ENCODE results near the gene GOT1.

Gene GOT1

DNA sequence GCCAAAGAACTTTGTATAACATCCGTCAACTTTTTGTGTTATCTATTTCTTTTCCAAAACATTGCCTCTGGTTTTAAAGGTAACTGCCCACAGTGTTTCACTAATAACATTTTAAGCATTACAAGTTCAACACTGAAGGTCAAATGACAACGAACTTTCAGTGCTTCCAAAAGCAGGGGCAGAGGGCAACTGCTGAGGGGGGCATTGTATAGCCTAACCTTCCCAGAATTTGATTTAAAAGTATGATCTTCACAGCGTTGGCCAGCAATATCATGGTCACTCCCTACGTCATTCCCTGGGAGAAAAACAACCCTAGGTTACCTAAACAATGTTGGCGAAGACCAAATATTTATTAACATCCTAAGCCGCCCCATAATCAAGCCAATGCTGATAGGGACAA, 2.5 kb upstream of the GOT1 start:
- no peak for DNase-seq

DNA sequence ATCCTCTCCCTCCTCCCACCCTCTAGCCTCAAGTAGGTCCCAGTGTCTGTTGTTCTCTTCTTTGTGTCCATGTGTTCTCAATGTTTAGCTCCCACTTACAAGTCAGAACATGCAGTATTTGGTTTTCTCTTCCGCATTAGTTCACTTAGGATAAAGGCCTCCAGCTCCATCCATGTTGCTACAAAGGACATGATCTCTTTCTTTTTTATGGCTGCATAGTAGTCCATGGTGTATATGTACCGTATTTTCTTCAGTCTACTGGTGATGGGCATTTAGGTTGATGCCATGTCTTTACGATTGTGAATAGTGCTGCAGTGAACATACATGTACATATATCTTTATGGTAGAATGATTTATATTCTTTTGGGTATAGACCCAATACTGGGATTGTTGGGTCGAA, 1.6 kb upstream of the GOT1 start:
- no peak for DNase-seq

DNA sequence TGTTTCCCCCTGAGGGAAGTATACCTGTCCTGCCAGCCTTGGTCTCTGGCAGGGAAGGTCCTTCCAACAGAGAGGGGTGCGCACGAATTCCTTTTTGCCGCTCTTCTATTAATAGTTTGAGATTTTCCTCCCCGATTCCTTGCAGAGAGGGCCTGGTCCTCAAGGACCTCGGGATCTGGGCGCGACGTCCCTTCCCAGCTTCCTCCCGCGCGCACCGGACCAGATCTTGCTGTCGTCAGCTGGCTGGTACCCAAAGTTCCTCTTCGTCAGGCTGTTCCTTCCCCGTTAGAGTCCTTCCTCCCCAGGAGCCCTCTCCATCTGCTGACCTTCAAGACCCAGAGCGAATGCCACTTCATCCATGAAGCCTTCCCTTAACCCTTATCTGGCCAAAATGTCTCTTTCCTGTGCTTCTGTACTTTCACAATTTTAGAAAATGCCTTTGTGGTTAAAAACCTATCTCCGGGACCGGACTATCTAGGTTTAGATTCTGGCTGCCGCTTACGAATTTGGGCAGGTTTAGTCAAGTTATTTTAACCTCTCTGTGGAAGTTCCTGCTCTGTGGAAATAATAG, 851 bp upstream of the GOT1 start:
- no peak for DNase-seq

DNA sequence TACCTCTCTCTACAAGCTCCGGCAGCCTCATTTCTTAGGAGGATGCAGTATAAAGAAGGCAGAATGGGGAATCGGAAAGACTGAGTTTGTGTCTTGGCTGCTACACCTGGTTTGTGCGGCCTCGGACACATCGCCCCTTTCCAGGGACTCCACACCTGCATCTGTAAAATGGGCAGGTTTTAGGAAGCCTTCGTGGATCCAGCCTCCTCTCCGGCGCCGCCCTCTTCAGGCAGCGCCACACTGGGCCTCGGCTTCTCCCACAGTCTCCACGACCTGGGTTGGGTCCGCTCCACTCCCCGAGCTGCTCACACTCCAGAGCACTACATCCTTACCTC, 341 bp downstream of the GOT1 start:
- DNase-seq: no peak

DNA sequence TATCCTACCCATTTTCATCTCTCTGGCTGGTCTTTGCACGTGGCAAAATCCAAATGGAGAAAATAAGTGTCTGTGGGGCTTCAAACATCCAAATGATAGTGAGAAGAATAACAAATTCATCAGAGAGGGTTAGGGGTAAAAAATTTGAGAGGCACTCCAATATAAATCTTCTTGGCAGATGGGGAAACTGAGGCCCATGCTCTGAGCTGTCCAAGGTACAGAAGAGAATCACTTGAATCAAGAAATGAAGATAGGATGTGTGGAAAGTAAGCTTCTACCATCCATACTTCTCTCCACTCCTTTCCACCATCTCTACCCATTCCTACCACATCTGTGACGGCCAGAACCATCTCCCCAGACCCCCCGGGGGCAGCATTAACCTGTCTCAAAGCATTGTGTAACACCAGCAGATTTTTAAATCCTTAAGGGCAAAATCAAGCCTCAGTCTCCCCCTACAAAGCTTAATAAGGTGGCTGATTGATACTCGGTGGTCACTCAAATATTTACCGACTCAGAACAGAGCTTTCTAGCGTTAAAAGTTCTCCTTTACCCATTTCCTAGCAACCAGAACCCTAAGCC, 818 bp downstream of the GOT1 start:
- DNase-seq: no peak

DNA sequence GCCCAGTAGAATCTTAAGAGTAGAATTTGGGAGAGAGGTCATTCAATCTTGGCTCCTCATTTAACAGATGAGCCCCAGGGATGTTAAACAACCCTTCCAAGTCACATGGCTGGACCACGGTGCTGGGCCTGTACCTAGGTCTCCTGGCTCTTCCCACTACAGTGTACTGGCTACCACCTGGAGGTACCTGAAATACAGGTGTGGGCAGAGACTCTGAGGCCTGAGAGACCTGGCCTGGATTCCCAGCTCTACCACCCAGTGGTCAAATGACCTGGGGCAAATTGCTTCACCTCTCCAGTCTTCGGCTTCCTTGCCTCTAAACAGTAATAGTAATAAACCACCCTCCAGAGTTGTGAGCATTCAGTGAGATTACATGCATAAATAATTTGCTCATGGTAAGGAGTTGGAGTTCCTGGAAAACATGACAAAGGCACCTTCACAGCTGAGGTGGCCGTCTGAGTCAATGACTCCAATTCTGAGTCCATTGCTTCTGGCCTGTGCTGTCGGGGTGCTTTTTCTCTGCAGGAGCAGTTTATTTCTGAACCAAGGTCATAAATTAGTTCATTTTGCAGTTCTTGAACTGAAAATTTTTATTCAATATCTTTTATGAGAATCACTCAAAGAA, 2.7 kb downstream of the GOT1 start:
- no peak for DNase-seq

DNA sequence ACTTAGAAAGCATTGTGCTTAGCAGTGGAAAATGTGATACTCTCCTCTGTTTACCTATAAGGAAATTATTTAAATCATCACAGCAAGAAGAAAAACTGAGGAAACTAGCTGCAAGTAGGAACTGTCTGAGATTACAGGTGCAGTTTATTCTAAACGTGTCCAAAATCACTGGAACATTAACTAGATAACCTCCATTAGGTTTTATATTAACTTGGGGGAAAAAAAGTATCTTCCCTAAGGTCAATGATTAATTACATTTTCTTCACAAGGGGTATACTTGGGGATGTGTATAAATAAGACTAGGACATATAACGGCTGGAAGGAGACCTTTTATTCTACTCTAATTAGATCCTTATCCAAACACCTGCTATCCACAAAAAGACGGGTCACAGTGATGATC, 3.7 kb downstream of the GOT1 start:
- no peak for DNase-seq

DNA sequence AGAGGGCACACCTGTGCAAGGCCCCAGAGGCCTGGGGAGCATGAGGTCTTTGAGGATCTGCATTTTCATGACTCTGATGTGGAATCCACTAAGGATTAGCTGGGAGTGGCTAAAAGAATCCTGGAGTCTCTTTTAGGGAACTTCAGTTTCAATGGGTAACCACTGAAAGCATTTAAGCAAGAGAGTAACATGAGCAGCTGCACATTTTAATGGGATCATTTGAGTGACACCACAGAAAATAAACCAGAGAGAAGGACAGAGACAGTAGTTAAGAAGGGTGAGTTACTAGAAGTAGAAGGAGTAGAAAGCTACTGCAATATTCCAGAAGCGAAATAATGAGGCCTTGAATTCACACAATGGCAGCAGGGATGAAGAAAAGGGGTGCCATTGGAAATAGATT, 5.2 kb downstream of the GOT1 start:
- DNase-seq: no peak

DNA sequence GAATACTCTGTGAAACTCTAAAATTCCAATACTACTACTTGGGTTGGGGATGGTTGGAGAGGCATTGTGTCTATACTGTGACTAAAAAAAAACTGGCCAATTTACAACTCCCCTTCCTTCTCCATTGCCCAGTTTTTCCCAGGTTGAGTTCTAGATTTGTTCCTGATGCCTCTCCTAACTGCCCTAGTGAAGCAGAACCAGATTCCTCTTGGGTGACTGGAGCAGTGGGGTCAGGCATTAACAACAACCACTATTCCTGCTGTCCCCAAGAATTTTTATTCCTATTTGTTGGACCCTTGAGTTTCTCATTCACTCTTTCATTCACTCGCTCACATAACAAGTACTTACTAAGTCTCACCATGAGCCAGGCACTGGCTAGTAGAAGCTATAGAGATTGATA, 5.8 kb downstream of the GOT1 start:
- DNase-seq: no peak

DNA sequence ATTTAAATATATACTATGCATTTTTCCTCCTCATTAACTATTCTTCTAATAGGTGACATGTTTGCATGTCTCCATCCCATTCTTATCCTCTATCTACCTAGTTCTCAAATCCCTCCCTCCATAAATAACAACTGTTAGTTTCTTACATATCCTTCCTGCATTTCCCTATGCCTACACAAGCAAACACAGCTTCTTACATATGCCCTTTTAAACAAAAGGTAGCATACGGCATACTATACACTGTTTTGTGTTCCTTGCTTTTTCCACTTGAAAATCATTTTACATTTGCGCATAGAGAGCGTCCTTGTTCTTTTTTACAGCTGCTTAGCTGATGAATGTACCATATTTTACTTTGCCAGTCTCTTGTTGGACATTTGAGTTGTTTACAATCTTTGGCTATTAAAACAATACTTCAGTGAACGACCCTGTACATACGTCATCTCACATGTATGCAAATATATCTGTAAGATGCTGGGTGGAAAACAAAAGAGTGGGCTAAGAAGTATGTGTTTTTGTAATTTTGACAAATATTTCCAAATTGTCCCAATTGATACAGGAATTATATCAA, 7.8 kb downstream of the GOT1 start:
- DNase-seq: no peak

DNA sequence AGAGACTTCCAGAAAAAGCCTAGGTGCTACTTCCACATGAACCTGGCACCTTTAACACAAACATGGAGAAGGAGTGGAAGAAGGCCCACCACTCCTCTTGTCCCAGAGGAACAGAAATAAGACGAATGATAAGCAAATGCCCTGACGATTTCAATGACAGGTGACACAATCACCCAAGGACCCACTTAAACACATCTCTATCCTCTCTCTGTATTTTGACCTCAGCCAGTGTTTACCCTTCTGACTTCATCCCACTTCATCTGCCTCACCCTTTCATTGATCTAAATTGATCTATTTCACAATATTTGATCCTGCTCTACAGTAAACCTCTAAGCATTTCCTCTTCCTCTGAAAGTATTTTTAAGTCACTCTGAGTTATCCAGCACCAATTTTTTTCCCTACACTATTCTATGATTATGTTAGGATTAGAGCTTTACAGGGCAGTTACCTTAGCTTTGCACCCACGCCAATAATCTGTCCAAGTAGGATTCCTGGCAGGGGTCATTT, 9.1 kb downstream of the GOT1 start:
- no peak for DNase-seq

DNA sequence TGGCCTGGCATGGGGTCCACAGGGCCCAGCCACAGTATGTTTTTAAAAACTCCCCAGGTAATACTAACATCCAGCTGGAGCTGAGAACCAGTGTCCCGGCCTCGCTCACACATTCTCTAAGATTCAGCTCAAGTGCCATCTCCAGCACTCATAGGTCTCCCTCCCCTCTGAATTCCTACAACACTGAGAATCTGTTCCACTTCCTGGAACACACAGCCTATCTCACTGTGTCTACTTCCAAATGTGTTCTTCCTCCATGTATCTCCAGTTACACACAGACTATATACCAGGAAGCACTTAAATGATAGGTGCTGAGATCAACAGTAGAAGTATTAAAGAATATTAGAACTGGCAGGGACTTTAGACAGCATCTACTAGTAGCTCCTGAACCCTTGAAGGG, 10.7 kb downstream of the GOT1 start:
- no peak for DNase-seq

DNA sequence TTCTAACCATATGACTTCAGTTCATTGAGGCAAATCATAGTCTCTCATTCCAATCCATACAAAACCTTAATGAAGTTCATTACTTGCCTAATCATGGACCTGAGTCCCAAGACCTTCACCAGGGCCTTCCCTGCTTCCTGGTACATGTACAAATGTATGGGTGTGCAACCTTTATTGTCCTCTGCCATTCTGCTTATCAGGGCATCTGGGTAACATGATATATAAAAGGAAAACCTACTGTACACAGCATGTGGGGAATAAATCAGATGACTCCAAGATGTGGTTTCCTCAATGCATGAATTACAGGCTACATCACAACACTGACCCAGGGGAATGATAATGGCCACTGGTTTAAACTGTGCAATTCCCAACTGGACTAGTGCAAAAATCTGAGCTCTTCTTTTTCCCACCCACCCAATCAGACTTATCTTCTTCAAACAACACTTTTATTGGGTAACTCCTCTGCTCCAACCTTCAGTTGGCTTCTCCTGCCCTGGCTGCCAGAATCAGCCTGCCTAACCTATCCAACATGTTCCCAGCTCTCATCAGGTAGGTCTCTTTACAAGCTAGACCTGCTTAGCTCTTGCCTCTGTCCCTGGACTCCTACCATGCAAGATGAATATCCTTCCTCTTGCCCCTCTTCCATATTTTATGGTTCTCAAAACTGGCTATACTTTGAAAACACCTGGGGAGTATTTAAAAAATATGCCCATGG, 11.4 kb downstream of the GOT1 start:
- no peak for DNase-seq

DNA sequence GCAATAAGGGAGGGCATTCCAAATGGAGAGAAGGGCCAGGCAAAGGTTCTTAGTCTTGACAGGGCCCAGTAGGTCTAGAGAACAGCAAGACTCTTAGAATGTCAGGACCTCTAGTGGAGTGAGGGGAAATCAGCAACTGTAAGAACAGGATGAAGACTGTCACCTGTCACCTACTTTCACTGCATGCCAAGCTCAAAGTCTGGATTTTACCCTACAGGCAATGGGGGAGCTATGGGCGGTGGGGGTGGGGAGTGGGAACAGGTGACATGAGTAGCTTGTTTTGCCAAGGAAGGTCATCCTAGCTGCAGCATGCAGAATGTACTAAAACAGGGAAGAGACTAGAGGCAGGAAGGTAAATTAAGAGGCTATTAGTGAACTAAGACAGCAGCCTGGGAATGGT, 18.3 kb downstream of the GOT1 start:
- DNase-seq: no peak

DNA sequence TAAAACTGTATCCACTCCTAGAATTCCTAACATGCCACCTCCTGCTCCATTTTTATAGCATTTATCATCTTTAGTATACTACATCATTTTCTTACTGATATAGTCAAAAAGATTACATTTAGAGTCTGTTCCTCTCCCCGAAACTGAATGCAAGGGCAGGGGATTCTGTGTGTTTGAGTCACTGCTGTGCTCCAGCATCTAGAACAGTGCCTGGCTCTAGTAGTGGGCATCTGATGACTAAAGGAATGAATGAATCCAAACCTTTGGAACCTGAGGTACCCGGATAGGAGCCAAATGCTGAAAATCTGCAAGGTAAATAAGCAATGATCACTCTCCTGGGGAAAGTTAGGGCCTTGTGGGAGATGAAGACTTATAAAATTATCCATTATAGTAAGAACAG, 18.9 kb downstream of the GOT1 start:
- DNase-seq: no peak

DNA sequence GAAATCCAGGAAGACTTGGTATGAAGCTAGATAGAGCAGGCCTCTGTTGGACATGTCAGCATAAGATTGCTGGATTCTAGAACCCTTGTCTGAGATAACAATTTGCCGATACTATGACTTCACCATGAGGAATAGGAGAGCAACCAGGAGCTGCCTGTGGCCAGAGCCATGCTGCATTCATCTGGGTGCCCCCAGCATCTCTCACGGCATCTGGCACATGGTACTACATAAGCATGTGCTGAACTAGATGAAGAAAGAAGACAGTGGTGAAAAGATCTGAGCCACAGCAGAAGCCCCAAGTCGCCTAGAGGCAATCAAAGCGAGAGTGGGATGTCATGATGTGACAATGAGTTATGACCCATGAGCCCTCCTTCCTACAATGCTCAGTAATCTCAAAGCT, 19.5 kb downstream of the GOT1 start:
- no peak for DNase-seq

DNA sequence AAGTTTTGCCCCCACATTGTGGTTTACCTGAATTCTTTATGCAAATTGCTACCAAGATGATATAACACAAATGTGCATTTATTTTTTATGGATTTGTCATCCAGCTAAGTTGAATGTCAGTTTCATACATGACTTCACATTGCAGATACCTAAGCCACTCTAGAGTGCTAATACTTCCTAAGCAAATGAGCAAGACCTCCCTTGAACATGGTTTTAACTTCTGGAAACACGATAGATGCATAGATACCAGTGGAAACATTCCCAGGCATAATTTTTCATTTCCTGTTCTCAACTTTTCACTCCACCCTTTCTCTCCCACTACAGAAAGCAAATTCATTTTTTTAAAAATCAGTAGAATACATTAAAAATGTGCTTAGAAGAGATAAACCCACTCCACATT, 20.3 kb downstream of the GOT1 start:
- no peak for DNase-seq

DNA sequence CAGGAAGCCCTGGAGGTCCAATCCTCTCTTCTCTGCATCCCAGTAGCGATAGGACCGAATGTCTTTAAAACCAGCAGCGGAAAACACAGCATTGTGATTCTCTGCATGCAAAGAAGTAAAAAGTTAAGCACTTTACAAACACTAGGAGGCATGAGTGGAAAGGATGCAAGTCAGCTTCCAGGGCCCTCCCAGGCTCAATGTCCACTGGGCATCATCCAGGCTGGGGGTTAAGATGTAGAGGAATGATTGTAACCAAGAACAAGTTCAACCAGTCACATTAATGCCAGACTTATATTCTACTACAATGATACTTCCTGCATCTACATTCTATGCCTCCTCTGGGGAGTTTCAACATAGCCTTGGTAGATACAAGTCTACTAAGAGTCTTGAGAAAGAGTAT, 24.3 kb downstream of the GOT1 start:
- no peak for DNase-seq

DNA sequence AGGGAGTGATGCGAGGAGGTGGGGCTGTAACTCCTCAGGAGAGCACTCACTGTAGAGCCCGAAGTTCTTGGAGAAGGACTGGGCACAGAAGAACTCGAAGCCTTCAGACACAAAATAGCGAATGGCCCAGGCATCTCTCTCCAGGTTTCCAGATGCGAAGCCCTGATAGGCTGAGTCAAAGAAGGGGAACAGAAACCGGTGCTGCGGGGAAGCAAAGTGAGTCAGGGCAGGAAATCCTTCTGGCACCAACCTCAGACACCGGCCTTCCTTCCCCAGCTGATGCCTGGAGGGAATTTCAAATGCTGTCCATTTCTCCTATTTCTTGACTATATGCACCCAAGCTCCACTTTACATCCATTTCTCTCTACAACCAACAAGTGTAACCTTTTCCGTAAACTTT, 26.8 kb downstream of the GOT1 start:
- DNase-seq: no peak

DNA sequence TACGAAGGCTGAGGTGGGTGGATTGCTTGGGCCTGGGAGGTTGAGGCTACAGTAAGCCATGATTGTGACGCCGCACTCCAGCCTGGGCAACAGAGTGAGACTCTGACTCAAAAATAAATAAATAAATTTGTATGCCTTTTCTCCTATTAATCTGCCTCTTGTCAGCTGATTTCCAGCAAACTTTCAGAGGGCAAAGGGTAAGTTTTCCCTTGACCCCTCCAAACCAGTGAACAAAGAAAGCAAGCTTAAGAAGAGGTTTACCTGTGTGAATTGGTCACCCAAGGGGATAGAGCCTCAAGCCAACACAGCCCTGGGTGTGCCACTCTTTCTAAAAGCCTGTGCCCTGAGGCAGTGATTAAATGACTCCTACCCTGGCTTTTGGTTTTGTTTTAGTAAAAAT, 30.8 kb downstream of the GOT1 start:
- no peak for DNase-seq

DNA sequence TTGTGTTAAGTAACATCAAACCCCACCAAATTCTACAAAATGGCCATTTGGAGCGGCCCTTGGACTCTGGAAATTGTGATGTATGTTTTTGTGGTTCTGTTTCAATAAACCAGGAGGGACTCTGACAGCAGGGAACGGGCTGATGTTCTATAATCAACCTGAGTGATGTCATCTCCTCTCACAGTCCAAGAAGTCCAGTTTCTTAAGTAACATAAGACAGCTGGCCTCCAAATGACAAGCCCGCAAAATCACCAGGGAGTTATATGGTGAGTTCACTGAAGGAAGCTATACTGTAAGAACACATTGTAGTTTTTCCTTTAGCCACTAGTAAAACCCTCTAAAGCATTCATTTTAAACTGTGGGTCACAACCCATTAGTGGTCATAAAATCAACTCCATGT, 34.0 kb downstream of the GOT1 start:
- DNase-seq: no peak

DNA sequence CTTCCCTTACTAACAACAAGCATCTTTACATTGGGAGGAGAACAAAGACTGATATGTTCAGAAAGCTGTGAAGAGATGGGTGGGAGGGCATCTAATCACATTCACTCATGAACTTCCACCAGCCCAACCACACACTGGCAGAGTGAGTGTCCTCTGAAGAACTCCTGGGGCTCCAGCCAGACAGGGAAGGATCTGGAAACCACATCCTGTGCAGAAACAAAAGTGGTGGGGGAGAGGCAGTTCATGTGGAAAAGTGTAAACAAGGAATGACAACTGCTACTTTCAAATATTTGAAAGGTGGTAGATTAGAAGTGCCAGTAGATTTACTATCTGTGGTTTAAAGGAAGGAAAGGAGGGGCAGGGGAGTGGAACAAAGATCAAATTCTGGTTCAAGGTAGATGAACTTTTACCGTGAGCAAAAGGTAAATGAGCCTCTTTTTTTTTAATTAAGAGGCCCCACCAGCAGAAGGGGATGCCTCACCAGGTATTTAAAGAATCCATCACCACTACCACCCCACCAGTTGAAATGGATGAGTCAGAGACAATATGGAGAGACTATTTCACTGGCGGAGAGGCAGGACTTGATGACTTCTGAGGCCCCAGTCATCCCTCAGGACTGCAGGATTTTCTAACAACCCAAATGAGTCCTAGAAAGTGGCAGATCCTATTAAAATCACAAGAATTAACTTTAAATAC, 34.5 kb downstream of the GOT1 start:
- DNase-seq: no peak

DNA sequence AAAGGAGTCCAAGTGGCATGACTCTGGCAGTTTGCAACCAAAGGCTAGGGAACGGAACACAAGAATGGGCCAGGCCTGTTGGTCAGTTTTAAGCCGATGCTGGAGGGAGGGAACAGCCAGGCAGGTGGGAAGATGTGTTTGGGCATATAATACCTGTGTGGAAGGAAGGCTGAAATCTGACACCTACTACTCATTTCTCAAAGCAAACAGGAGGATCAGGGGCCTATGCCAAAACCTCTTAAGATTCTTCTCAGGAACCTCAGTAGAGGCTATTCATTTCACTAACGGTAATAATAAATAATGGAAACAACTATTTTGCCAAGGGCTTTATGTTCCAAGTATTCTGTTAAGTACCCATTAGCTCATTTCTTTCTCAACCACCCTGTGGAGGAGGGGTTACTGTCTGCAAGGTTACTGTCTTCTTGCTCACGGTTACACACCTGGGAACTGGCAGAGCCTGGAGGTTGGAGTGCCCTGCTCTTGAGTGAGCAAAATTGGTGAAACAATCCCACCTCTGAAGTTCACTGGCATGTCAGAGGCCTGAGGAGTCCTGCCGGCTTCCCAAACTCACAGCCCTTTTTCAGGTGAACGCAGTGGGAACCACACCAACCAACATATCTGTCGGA, 35.5 kb downstream of the GOT1 start:
- no peak for DNase-seq
